Body of pancreas (tissue), 4 donors: Measurements from ENCODE around the gene CDH4.

Experiments
- POLR2A ChIP-seq, 3 donors: fragments of 450-650 bp; IDR thresholded peaks; one replicate each; pipeline ENCODE4 v1.6.1; 2016; ENCODE audit warnings: antibody characterized with exemption in 3 of 3, mild to moderate bottlenecking in 2 of 3
- TF ChIP-seq, protein P1 (sequence below), 7 experiments: fragments of 450-650 bp in 4 of 7; fragments of 200-600 bp in 3 of 7; sonication (generic) in 3 of 7; IDR thresholded peaks; one replicate each; pipeline ENCODE4 v1.5.1; 2016 to 2019; ENCODE audit warnings: antibody characterized with exemption in 7 of 7

GRCh38 chr20:61324906-61325305, 72.8 kb downstream of the CDH4 start:
- TF ChIP-seq, protein P1, sequence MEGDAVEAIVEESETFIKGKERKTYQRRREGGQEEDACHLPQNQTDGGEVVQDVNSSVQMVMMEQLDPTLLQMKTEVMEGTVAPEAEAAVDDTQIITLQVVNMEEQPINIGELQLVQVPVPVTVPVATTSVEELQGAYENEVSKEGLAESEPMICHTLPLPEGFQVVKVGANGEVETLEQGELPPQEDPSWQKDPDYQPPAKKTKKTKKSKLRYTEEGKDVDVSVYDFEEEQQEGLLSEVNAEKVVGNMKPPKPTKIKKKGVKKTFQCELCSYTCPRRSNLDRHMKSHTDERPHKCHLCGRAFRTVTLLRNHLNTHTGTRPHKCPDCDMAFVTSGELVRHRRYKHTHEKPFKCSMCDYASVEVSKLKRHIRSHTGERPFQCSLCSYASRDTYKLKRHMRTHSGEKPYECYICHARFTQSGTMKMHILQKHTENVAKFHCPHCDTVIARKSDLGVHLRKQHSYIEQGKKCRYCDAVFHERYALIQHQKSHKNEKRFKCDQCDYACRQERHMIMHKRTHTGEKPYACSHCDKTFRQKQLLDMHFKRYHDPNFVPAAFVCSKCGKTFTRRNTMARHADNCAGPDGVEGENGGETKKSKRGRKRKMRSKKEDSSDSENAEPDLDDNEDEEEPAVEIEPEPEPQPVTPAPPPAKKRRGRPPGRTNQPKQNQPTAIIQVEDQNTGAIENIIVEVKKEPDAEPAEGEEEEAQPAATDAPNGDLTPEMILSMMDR (IDR thresholded peaks at IDR 0.05): no peak
- TF ChIP-seq POLR2A (IDR thresholded peaks at IDR 0.05): no peak
